HepG2 (cell line): ENCODE measurements around the gene SLC13A5. TPM values are rescaled to one million over a fixed set of nuclear protein-coding genes. Genes with fewer than 3 reads are reported as not detected.
A peak's percentile ranks its signal among the peaks of the same experiment; 100 is the strongest.

ENCODE experiments used
- DDIT3 ChIP-seq: sonication (generic); formaldehyde crosslinking; IDR thresholded peaks from 2 replicates; pipeline ENCODE4 v1.4.0; 2020; ENCODE audit warnings: mild to moderate bottlenecking, missing genetic modification reagents
- DMAP1 ChIP-seq: IDR thresholded peaks from 2 replicates; pipeline ENCODE4 v1.6.1; 2016
- ERF ChIP-seq: IDR thresholded peaks from 2 replicates; pipeline ENCODE4 v1.6.1; 2018; ENCODE audit warnings: missing biosample characterization, missing genetic modification reagents
- HOXA9 ChIP-seq: sonication (generic); formaldehyde crosslinking; IDR thresholded peaks from 2 replicates; pipeline ENCODE4 v1.8.1; 2022; ENCODE audit warnings: missing genetic modification reagents, mild to moderate bottlenecking, moderate library complexity, borderline replicate concordance
- IKZF1 ChIP-seq: fragments of 450-650 bp; IDR thresholded peaks from 2 replicates; pipeline ENCODE4 v1.7.1; 2016
- MAZ ChIP-seq, 2 experiments: sonication (generic) in 1 of 2; formaldehyde crosslinking in 1 of 2; IDR thresholded peaks; 2 replicates each; pipeline versions ENCODE4 v1.5.0 to v1.6.1; 2012 to 2020; ENCODE audit warnings: low read depth in 2 of 2, mild to moderate bottlenecking in 2 of 2, borderline replicate concordance in 1 of 2, improper control_type of control experiment in 1 of 2, low read length in 1 of 2, missing genetic modification reagents in 1 of 2, moderate library complexity in 1 of 2
- NFRKB ChIP-seq: fragments of 450-650 bp; IDR thresholded peaks from 2 replicates; pipeline ENCODE4 v1.6.1; 2017
- RNF2 ChIP-seq: fragments of 450-650 bp; conservative IDR thresholded peaks from 2 replicates; pipeline ENCODE4 v1.6.1; 2016; ENCODE audit warnings: low read depth
- SALL1 ChIP-seq: sonication (generic); formaldehyde crosslinking; IDR thresholded peaks from 2 replicates; pipeline ENCODE4 v1.8.0; 2022; ENCODE audit warnings: mild to moderate bottlenecking, missing genetic modification reagents
- SALL2 ChIP-seq: sonication (generic); formaldehyde crosslinking; IDR thresholded peaks from 2 replicates; pipeline ENCODE4 v1.8.1; 2023; ENCODE audit warnings: mild to moderate bottlenecking, missing genetic modification reagents, inconsistent platforms
- SPEN ChIP-seq: sonication (generic); formaldehyde crosslinking; IDR thresholded peaks from 2 replicates; pipeline ENCODE4 v1.5.1; 2020; ENCODE audit warnings: low read depth, mild to moderate bottlenecking, missing genetic modification reagents
- ZBTB26 ChIP-seq: IDR thresholded peaks from 2 replicates; pipeline ENCODE4 v1.6.1; 2016; ENCODE audit warnings: missing compliant biosample characterization, missing genetic modification reagents, borderline replicate concordance
- ZBTB7B ChIP-seq: sonication (generic); formaldehyde crosslinking; IDR thresholded peaks from 2 replicates; pipeline ENCODE4 v1.4.0; 2020; ENCODE audit warnings: missing genetic modification reagents
- ZKSCAN1 ChIP-seq: fragments of 150-350 bp; IDR thresholded peaks from 2 replicates; pipeline ENCODE4 v1.6.1; 2014; ENCODE audit warnings: low read length
- ZNF33B ChIP-seq: sonication (generic); formaldehyde crosslinking; IDR thresholded peaks from 2 replicates; pipeline ENCODE4 v1.5.1; 2020; ENCODE audit warnings: mild to moderate bottlenecking, missing genetic modification reagents
- ZNF781 ChIP-seq: sonication (generic); formaldehyde crosslinking; IDR thresholded peaks from 2 replicates; pipeline ENCODE4 v1.5.1; 2020; ENCODE audit warnings: borderline replicate concordance, mild to moderate bottlenecking, missing genetic modification reagents; ENCODE audit errors: not compliant biosample characterization
- polyA plus RNA-seq, 8 experiments: library from polyadenylated mRNA; depleted of rRNA in 3 of 8; stranded (reverse) in 7 of 8; unstranded in 1 of 8; fragments of >200 nt; fragmentation: Illumina TruSeq in 4 of 8; extraction: Trizol in 4 of 8; gene quantifications; 2 replicates each; pipeline versions ENCODE4 v1.2.1 to v1.2.3, GENCODE V29; 2011 to 2016; ENCODE audit warnings: low read depth in 4 of 8, missing spikeins in 1 of 8, mixed read lengths in 1 of 8; ENCODE audit not compliant: insufficient read depth in 1 of 8
- total RNA-seq, 5 experiments: library from RNA; depleted of rRNA; stranded (reverse); fragments of >200 nt; fragmentation: Illumina TruSeq; extraction: Trizol; gene quantifications; 2 replicates each; pipeline ENCODE4 v1.2.3, GENCODE V29; 2016; ENCODE audit warnings: low read depth in 1 of 5
- TF ChIP-seq, protein P1 (sequence below): sonication (generic); formaldehyde crosslinking; IDR thresholded peaks from 2 replicates; pipeline ENCODE4 v1.4.0; 2020; ENCODE audit warnings: missing genetic modification reagents, borderline replicate concordance
- TF ChIP-seq, protein P2 (sequence below): sonication (generic); formaldehyde crosslinking; IDR thresholded peaks from 2 replicates; pipeline ENCODE4 v1.5.0; 2020; ENCODE audit warnings: mild to moderate bottlenecking, missing genetic modification reagents, borderline replicate concordance

Gene SLC13A5
- total and polyA plus RNA-seq, 2 of the 13 experiments (the other 11 are each of a cell fraction or from before 2014, with no cell fraction given), result 42.8 to 310 TPM

DNA sequence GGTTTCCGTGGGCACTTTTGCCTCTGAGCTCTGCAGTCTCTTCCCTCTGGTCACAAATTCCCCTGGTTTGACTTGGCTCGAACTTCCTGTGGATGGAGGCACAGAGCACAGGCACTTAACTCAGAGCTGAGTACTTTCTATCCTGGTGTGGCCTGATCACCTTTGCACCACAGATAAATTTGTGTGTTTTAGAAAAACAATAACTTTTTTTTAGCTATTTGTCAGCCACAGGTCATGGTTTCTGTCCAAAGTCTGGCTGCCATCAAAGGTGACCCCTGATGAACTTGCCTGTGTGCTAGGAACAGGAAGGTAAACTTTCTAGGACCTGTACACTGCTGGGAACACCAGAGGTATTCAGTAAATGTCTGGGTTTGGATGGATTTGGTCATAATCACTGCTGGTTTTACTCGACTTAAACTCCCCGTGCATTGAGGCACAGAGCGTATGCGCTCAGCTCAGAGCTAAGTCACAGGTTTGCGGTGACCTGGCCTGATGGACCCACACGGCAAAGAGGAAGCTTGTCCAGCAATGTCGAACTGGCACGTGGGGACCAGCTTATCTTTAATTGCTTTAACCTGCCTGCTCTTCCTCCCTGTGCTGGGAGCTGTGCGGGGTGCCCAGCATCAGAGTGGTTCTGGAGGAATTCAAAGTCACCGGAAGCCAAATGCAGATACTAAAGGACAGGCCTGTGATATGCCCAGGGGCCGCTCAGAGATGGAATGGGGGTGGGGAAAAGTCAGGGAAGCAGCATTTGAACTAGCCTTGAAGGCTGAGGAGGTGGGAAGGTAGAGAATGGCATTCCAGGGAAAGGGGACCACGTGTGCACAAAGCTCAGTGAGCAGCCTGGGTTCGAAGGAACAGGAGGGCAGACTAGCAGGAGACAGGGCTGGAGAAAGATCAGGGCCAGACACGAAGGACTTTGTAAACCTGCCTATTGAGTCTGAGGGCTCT, 12.9 kb downstream of the SLC13A5 start (continued):
- TF ChIP-seq MAZ (IDR thresholded peaks at IDR 0.05; ENCODE audit: borderline replicate concordance, low read depth, low read length) (no peak), MAZ (CRISPR knock-in tag; IDR thresholded peaks at IDR 0.05; ENCODE audit: low read depth) (peak; percentile 60; the same call in 1 of the 2 replicates), SPEN (CRISPR knock-in tag) (peak; percentile 68; the same call in 1 of the 2 replicates), ZNF33B (CRISPR knock-in tag) (no peak), DDIT3 (CRISPR knock-in tag) (no peak), ZNF781 (CRISPR knock-in tag) (no peak), RNF2 (0 out of 2 replicates have a peak, but pooled peaks have one; percentile 32), IKZF1 (no peak), SALL1 (peak; percentile 90), NFRKB (no peak), DMAP1 (peak; percentile 20; the same call in 1 of the 2 replicates), ZBTB7B (CRISPR knock-in tag) (peak; percentile 59; the same call in 1 of the 2 replicates), HOXA9 (CRISPR knock-in tag) (no peak; the same call in 1 of the 2 replicates), ERF (CRISPR knock-in tag) (peak; percentile 87), SALL2 (CRISPR knock-in tag) (peak; percentile 9; the same call in 1 of the 2 replicates), ZBTB26 (CRISPR knock-in tag) (peak; percentile 34; the same call in 1 of the 2 replicates), ZKSCAN1 (no peak)
- TF ChIP-seq, protein P1, sequence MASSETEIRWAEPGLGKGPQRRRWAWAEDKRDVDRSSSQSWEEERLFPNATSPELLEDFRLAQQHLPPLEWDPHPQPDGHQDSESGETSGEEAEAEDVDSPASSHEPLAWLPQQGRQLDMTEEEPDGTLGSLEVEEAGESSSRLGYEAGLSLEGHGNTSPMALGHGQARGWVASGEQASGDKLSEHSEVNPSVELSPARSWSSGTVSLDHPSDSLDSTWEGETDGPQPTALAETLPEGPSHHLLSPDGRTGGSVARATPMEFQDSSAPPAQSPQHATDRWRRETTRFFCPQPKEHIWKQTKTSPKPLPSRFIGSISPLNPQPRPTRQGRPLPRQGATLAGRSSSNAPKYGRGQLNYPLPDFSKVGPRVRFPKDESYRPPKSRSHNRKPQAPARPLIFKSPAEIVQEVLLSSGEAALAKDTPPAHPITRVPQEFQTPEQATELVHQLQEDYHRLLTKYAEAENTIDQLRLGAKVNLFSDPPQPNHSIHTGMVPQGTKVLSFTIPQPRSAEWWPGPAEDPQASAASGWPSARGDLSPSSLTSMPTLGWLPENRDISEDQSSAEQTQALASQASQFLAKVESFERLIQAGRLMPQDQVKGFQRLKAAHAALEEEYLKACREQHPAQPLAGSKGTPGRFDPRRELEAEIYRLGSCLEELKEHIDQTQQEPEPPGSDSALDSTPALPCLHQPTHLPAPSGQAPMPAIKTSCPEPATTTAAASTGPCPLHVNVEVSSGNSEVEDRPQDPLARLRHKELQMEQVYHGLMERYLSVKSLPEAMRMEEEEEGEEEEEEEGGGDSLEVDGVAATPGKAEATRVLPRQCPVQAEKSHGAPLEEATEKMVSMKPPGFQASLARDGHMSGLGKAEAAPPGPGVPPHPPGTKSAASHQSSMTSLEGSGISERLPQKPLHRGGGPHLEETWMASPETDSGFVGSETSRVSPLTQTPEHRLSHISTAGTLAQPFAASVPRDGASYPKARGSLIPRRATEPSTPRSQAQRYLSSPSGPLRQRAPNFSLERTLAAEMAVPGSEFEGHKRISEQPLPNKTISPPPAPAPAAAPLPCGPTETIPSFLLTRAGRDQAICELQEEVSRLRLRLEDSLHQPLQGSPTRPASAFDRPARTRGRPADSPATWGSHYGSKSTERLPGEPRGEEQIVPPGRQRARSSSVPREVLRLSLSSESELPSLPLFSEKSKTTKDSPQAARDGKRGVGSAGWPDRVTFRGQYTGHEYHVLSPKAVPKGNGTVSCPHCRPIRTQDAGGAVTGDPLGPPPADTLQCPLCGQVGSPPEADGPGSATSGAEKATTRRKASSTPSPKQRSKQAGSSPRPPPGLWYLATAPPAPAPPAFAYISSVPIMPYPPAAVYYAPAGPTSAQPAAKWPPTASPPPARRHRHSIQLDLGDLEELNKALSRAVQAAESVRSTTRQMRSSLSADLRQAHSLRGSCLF (CRISPR knock-in tag), result no peak
- TF ChIP-seq, protein P2, sequence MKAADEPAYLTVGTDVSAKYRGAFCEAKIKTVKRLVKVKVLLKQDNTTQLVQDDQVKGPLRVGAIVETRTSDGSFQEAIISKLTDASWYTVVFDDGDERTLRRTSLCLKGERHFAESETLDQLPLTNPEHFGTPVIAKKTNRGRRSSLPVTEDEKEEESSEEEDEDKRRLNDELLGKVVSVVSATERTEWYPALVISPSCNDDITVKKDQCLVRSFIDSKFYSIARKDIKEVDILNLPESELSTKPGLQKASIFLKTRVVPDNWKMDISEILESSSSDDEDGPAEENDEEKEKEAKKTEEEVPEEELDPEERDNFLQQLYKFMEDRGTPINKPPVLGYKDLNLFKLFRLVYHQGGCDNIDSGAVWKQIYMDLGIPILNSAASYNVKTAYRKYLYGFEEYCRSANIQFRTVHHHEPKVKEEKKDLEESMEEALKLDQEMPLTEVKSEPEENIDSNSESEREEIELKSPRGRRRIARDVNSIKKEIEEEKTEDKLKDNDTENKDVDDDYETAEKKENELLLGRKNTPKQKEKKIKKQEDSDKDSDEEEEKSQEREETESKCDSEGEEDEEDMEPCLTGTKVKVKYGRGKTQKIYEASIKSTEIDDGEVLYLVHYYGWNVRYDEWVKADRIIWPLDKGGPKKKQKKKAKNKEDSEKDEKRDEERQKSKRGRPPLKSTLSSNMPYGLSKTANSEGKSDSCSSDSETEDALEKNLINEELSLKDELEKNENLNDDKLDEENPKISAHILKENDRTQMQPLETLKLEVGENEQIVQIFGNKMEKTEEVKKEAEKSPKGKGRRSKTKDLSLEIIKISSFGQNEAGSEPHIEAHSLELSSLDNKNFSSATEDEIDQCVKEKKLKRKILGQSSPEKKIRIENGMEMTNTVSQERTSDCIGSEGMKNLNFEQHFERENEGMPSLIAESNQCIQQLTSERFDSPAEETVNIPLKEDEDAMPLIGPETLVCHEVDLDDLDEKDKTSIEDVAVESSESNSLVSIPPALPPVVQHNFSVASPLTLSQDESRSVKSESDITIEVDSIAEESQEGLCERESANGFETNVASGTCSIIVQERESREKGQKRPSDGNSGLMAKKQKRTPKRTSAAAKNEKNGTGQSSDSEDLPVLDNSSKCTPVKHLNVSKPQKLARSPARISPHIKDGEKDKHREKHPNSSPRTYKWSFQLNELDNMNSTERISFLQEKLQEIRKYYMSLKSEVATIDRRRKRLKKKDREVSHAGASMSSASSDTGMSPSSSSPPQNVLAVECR (CRISPR knock-in tag), result peak; percentile 50; the same call in 1 of the 2 replicates
